C4-2B (cell line): Measurements from ENCODE around the gene ITPR2.

Experiments
- ZFX ChIP-seq: fragments of 450-650 bp; IDR thresholded peaks from 2 replicates; pipeline ENCODE4 v1.6.1; 2017
- TF ChIP-seq, protein P1 (sequence below): fragments of 450-650 bp; conservative IDR thresholded peaks from 2 replicates; pipeline ENCODE4 v1.5.1; 2017; ENCODE audit warnings: mild to moderate bottlenecking

DNA sequence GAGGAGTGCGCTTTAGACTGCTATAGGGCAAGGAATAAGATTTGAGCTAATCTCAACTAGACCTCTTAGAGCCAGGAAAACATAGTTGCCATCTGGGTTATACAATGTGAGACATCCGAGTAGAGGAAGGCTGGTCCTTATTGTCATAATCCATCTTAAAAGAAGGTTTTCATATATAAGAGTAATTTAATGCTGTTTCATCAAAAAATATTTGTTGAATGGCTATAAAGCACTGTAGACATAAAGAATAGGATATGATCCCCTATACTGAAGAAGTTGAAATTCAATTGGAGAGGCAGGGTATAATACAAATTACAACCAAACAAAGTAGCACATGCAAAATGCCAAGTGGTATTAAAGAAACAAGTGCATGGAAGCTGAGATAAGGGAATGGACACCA lies 343.1 kb downstream of the ITPR2 start:
- TF ChIP-seq, protein P1, sequence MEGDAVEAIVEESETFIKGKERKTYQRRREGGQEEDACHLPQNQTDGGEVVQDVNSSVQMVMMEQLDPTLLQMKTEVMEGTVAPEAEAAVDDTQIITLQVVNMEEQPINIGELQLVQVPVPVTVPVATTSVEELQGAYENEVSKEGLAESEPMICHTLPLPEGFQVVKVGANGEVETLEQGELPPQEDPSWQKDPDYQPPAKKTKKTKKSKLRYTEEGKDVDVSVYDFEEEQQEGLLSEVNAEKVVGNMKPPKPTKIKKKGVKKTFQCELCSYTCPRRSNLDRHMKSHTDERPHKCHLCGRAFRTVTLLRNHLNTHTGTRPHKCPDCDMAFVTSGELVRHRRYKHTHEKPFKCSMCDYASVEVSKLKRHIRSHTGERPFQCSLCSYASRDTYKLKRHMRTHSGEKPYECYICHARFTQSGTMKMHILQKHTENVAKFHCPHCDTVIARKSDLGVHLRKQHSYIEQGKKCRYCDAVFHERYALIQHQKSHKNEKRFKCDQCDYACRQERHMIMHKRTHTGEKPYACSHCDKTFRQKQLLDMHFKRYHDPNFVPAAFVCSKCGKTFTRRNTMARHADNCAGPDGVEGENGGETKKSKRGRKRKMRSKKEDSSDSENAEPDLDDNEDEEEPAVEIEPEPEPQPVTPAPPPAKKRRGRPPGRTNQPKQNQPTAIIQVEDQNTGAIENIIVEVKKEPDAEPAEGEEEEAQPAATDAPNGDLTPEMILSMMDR, result no peak
- no peak for TF ChIP-seq ZFX
